VCaP (cell line): ENCODE measurements around the gene PAK1.
A peak's percentile ranks its signal among the peaks of the same experiment; 100 is the strongest.
"Not testable (repeated sequence)": the region's sequence is repeated elsewhere in the genome, so short reads cannot be mapped to it uniquely, and the experiment has no call there.

Experiments
- H3K27ac ChIP-seq: fragments of 450-650 bp; 2 replicates; pipeline ENCODE4 v1.5.1; 2017
- TF ChIP-seq, protein P1 (sequence below): fragments of 450-650 bp; conservative IDR thresholded peaks from 2 replicates; pipeline ENCODE4 v1.5.1; 2017; ENCODE audit warnings: mild to moderate bottlenecking, moderate library complexity

PAK1 gene

DNA sequence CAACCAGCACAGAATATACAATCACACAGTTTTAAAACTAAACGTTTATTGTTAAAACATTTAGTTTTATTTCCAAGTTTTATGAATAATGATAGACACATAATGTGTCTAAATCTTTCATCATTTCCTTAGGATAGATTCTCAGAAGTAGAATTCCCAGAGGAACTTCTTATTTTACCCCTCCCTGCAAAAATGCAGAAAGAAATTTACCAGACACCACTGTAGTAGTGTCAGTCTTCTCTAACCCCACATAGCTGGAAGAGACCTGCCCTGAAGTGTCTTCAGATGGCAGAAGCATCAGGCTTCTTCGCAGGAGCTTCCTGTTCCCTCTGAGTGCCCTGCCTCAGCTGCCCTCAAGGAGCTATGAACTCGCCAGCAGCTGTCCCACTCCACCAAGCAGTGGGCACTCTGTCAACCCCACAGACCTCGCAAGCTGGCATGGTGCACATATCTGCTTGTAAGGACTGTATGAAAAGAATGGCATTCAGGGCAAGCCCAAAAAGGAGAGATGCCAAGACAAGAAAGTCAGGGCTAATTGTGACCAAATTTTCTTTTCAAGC is 28.5 kb upstream of the PAK1 start:
- TF ChIP-seq, protein P1, sequence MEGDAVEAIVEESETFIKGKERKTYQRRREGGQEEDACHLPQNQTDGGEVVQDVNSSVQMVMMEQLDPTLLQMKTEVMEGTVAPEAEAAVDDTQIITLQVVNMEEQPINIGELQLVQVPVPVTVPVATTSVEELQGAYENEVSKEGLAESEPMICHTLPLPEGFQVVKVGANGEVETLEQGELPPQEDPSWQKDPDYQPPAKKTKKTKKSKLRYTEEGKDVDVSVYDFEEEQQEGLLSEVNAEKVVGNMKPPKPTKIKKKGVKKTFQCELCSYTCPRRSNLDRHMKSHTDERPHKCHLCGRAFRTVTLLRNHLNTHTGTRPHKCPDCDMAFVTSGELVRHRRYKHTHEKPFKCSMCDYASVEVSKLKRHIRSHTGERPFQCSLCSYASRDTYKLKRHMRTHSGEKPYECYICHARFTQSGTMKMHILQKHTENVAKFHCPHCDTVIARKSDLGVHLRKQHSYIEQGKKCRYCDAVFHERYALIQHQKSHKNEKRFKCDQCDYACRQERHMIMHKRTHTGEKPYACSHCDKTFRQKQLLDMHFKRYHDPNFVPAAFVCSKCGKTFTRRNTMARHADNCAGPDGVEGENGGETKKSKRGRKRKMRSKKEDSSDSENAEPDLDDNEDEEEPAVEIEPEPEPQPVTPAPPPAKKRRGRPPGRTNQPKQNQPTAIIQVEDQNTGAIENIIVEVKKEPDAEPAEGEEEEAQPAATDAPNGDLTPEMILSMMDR, result no peak

DNA sequence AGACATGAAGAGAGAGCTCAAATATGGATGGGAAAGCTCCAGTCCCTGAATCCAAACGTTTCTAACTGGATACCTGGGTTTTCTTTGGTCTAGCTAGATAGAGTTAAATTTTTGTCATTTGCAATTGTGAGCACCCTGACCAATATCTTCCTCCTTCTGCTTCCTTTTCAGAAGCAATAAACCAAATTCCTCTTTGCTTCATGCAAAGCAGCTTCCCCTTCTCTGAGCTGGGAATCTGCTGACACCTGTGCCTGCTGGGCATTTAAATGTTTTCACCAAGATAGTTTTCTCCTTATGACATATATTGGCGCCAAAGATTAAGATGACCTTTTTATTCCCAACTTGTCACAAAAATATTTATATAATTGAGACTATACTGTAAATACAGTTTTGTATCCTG is 27.9 kb upstream of the PAK1 start:
- H3K27ac ChIP-seq, result no peak overlapping the region
- TF ChIP-seq, protein P1, result no peak

More for the DNA sequence above, 28.5 kb upstream of the PAK1 start:
- peak overlapping the region; percentile 12; the same call in 1 of the 2 replicates for H3K27ac ChIP-seq

GRCh38 chr11:77497368-77497767 is 23.5 kb upstream of the PAK1 start:
- no peak overlapping the region for H3K27ac ChIP-seq
- TF ChIP-seq, protein P1, result no peak

DNA sequence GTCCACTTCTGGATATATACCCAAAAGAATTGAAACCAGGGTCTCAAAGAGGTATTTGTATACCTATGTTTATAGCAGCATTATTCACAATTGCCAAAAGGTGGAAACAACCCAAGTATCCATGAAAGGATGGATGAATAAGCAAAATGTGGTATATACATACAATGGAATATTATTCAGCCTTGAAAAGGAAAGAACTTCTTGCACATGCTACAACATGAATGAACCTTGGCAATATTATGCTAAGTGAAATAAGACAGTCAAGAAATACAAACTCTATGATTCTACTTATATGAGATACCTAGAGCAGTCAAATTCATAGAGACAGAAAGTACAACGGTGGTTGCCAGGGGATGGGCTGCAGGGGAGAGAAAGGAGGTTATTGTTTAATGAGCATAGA is 21.6 kb upstream of the PAK1 start:
- TF ChIP-seq, protein P1, result no peak
- H3K27ac ChIP-seq, result no peak overlapping the region

DNA sequence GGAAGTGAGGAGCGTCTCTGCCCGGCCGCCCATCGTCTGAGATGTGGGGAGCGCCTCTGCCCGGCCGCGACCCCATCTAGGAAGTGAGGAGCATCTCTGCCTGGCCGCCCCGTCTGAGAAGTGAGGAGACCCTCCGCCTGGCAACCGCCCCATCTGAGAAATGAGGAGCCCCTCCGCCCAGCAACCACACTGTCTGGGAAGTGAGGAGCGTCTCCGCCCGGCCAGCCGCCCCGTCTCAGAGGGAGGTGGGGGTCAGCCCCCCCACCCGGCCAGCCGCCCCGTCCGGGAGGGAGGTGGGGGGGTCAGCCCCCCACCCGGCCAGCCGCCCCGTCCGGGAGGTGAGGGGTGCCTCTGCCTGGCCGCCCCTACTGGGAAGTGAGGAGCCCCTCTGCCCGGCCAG is 16.1 kb upstream of the PAK1 start:
- not testable (repeated sequence) for H3K27ac ChIP-seq

GRCh38 chr11:77487790-77488189 is 13.9 kb upstream of the PAK1 start:
- TF ChIP-seq, protein P1, result no peak
- H3K27ac ChIP-seq, result no peak overlapping the region

DNA sequence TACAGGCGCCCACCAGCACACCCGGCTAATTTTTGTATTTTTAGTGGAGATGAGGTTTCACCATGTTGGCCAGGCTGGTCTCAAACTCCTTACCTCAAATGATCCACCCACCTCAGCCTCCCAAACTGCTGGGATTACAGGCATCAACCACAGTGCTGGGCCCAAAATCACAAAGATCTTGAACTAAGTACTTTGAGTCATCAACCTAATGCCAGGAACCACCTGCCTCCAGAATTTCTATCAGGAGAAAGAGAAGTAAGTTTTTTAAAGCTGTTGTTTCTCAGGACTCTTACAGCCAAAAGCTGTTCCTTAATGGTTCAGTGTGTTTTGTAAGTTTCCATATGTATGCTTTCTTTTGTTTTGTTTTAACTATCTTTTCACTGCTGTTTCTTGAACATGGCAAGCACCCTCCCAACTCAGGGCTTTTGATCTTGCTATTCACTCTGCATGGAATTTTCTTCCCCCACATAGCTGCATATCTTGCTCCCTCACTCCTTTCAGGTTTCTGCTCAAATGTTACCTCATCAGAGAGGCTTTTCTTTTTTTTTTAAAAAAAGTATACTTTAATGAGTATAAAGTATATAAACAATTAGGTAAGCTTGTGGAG is 6.0 kb upstream of the PAK1 start:
- no peak overlapping the region for H3K27ac ChIP-seq
- TF ChIP-seq, protein P1, result no peak

- H3K27ac ChIP-seq, result peak overlapping the region; percentile 89
- TF ChIP-seq, protein P1, result no peak
Observed at GRCh38 chr11:77475206-77475605, 1.3 kb upstream of the PAK1 start.
